Neural cell (in vitro differentiated cells): Measurements from ENCODE around the gene COMT. TPM values are rescaled to one million over a fixed set of nuclear protein-coding genes. Genes with fewer than 3 reads are reported as not detected.

Experiments used
- H2AFZ ChIP-seq: fragments of 200-600, 300-800 bp; sonication (generic), shearing (Covaris generic); 2 replicates; pipeline ENCODE4 v1.6.0; 2014; ENCODE audit warnings: low read depth, mild to moderate bottlenecking, antibody characterized with exemption, low read length, moderate library complexity
- H3F3A ChIP-seq: fragments of 200-600 bp; shearing (Covaris generic); 2 replicates; pipeline ENCODE4 v1.6.1; 2016; ENCODE audit warnings: mild to moderate bottlenecking, moderate library complexity, mixed read lengths, antibody characterized with exemption, low read length; ENCODE audit not compliant: insufficient read depth, poor library complexity, severe bottlenecking
- H3K27ac ChIP-seq: fragments of 200-600, 300-800 bp; sonication (generic), shearing (Covaris generic); 2 replicates; pipeline ENCODE4 v1.5.1; 2014; ENCODE audit warnings: mild to moderate bottlenecking, low read length, moderate library complexity
- H3K27me3 ChIP-seq: fragments of 300-800, 200-600 bp; sonication (generic), shearing (Covaris generic); 2 replicates; pipeline ENCODE4 v1.6.0; 2014; ENCODE audit warnings: mild to moderate bottlenecking, low read depth, low read length, moderate library complexity; ENCODE audit not compliant: insufficient read depth
- H3K36me3 ChIP-seq: fragments of 300-800, 200-600 bp; sonication (generic), shearing (Covaris generic); 2 replicates; pipeline ENCODE4 v1.5.1; 2014; ENCODE audit warnings: mild to moderate bottlenecking, antibody characterized with exemption, low read length, moderate library complexity; ENCODE audit not compliant: insufficient read depth
- H3K4me2 ChIP-seq: fragments of 300-800, 200-600 bp; sonication (generic), shearing (Covaris generic); 2 replicates; pipeline ENCODE4 v1.6.0; 2014; ENCODE audit warnings: mild to moderate bottlenecking, low read length
- H3K4me3 ChIP-seq: fragments of 300-800, 200-600 bp; sonication (generic), shearing (Covaris generic); 2 replicates; pipeline ENCODE4 v1.5.1; 2014; ENCODE audit warnings: mild to moderate bottlenecking, low read length, moderate library complexity
- H3K79me2 ChIP-seq: fragments of 200-600 bp; shearing (Covaris generic); replicated peaks from 2 replicates; pipeline ENCODE4 v1.6.0; 2014; ENCODE audit warnings: mild to moderate bottlenecking, low read length, moderate library complexity; ENCODE audit not compliant: insufficient read depth
- H3K9ac ChIP-seq: fragments of 300-800, 200-600 bp; sonication (generic), shearing (Covaris generic); 2 replicates; pipeline ENCODE4 v1.6.1; 2016; ENCODE audit warnings: mild to moderate bottlenecking, low read length, mixed read lengths
- H3K9me2 ChIP-seq: fragments of 200-600 bp; shearing (Covaris generic); 2 replicates; pipeline ENCODE4 v1.6.1; 2016; ENCODE audit warnings: mild to moderate bottlenecking, low read length, mixed read lengths; ENCODE audit not compliant: insufficient read depth
- H3K9me3 ChIP-seq: fragments of 200-600, 300-800 bp; sonication (generic), shearing (Covaris generic); 2 replicates; pipeline ENCODE4 v1.6.1; 2016; ENCODE audit warnings: mild to moderate bottlenecking, mixed run types, low read length, moderate library complexity, mixed read lengths
- H4K20me1 ChIP-seq: fragments of 200-600 bp; shearing (Covaris generic); 2 replicates; pipeline ENCODE4 v1.6.1; 2016; ENCODE audit warnings: mild to moderate bottlenecking, mixed run types; ENCODE audit not compliant: insufficient read depth
- CTCF ChIP-seq: fragments of 450-650 bp; IDR thresholded peaks from 2 replicates; pipeline ENCODE4 v1.5.1; 2014; ENCODE audit warnings: antibody characterized with exemption, mild to moderate bottlenecking, moderate library complexity; ENCODE audit not compliant: poor library complexity, severe bottlenecking
- EP300 ChIP-seq: fragments of 450-650 bp; conservative IDR thresholded peaks from 2 replicates; pipeline ENCODE4 v1.6.1; 2014; ENCODE audit warnings: antibody characterized with exemption, mild to moderate bottlenecking, moderate library complexity; ENCODE audit not compliant: poor library complexity, severe bottlenecking
- EZH2 ChIP-seq: fragments of 200-600, 300-800 bp; shearing (Covaris generic), sonication (generic); IDR thresholded peaks from 2 replicates; pipeline ENCODE4 v1.6.1; 2014; ENCODE audit warnings: antibody characterized with exemption, low read length, borderline replicate concordance, mild to moderate bottlenecking; ENCODE audit not compliant: insufficient read depth, poor library complexity, severe bottlenecking
- MXI1 ChIP-seq: fragments of 450-650 bp; conservative IDR thresholded peaks from 2 replicates; pipeline ENCODE4 v1.6.1; 2014; ENCODE audit warnings: antibody characterized with exemption, mild to moderate bottlenecking; ENCODE audit not compliant: poor library complexity, severe bottlenecking
- POLR2AphosphoS5 ChIP-seq: IDR thresholded peaks from 2 replicates; pipeline ENCODE4 v1.6.1; 2012
- RAD21 ChIP-seq: fragments of 450-650 bp; conservative IDR thresholded peaks from 2 replicates; pipeline ENCODE4 v1.6.1; 2014; ENCODE audit warnings: antibody characterized with exemption, mild to moderate bottlenecking, moderate library complexity
- SMC3 ChIP-seq: fragments of 450-650 bp; conservative IDR thresholded peaks from 2 replicates; pipeline ENCODE4 v1.6.1; 2014; ENCODE audit warnings: antibody characterized with exemption, mild to moderate bottlenecking, moderate library complexity; ENCODE audit not compliant: poor library complexity
- TAF1 ChIP-seq: IDR thresholded peaks from 2 replicates; pipeline ENCODE4 v1.6.1; 2012; ENCODE audit warnings: low read depth
- polyA plus RNA-seq: library from polyadenylated mRNA; depleted of rRNA; stranded (reverse); fragments of >200 nt; gene quantifications from 2 replicates; pipeline ENCODE4 v1.2.3, GENCODE V29; 2014
- TF ChIP-seq, protein P1 (sequence below): IDR thresholded peaks from 2 replicates; pipeline ENCODE4 v1.6.1; 2012; ENCODE audit warnings: borderline replicate concordance

The COMT gene
- polyA plus RNA-seq, 1 donor from 2014 or later = 14.2 TPM

- H3K4me2 ChIP-seq = no peak overlapping the region
- H3K9ac ChIP-seq = no peak overlapping the region
- H3K9me3 ChIP-seq = no peaks in the 10 kb centered on the region
Observed at GRCh38 chr22:19974935-19975706, 33.5 kb downstream of the COMT start.

GRCh38 chr22:19975707-19976035 lies 34.1 kb downstream of the COMT start:
- Histone ChIP-seq H4K20me1 (no peaks in the 10 kb centered on the region), H3K79me2 (no peaks in the 10 kb centered on the region), H3F3A (no peaks in the 10 kb centered on the region), H3K9ac (no peak overlapping the region), H3K36me3 (peaks cover 8% of the 10 kb centered on the region), H2AFZ (no peak overlapping the region), H3K27me3 (no peaks in the 10 kb centered on the region), H3K4me3 (no peak overlapping the region), H3K9me2 (no peaks in the 10 kb centered on the region), H3K9me3 (no peaks in the 10 kb centered on the region), H3K4me2 (no peak overlapping the region), H3K27ac (no peak overlapping the region)
- TF ChIP-seq EZH2 = no peak
- TF ChIP-seq TAF1 = no peak
- TF ChIP-seq EP300 = no peak
- TF ChIP-seq MXI1 = no peak
- no peak for TF ChIP-seq CTCF
- TF ChIP-seq SMC3 = no peak
- no peak for TF ChIP-seq RAD21
- no peak for TF ChIP-seq POLR2AphosphoS5

More at GRCh38 chr22:19974935-19975706, 33.5 kb downstream of the COMT start:
- no peak for TF ChIP-seq TAF1
- TF ChIP-seq POLR2AphosphoS5 = no peak
- TF ChIP-seq, protein P1, sequence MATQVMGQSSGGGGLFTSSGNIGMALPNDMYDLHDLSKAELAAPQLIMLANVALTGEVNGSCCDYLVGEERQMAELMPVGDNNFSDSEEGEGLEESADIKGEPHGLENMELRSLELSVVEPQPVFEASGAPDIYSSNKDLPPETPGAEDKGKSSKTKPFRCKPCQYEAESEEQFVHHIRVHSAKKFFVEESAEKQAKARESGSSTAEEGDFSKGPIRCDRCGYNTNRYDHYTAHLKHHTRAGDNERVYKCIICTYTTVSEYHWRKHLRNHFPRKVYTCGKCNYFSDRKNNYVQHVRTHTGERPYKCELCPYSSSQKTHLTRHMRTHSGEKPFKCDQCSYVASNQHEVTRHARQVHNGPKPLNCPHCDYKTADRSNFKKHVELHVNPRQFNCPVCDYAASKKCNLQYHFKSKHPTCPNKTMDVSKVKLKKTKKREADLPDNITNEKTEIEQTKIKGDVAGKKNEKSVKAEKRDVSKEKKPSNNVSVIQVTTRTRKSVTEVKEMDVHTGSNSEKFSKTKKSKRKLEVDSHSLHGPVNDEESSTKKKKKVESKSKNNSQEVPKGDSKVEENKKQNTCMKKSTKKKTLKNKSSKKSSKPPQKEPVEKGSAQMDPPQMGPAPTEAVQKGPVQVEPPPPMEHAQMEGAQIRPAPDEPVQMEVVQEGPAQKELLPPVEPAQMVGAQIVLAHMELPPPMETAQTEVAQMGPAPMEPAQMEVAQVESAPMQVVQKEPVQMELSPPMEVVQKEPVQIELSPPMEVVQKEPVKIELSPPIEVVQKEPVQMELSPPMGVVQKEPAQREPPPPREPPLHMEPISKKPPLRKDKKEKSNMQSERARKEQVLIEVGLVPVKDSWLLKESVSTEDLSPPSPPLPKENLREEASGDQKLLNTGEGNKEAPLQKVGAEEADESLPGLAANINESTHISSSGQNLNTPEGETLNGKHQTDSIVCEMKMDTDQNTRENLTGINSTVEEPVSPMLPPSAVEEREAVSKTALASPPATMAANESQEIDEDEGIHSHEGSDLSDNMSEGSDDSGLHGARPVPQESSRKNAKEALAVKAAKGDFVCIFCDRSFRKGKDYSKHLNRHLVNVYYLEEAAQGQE = no peak
- no peak for TF ChIP-seq MXI1
- TF ChIP-seq EP300 = no peak
- no peak for TF ChIP-seq RAD21
- TF ChIP-seq SMC3 = no peak
- no peak for TF ChIP-seq EZH2
- no peak for TF ChIP-seq CTCF
- no peaks in the 10 kb centered on the region for H3K9me2 ChIP-seq
- no peaks in the 10 kb centered on the region for H3F3A ChIP-seq
- no peaks in the 10 kb centered on the region for H3K79me2 ChIP-seq
- H3K4me3 ChIP-seq = no peak overlapping the region
- no peaks in the 10 kb centered on the region for H3K27me3 ChIP-seq
- no peak overlapping the region for H3K27ac ChIP-seq
- H4K20me1 ChIP-seq = no peaks in the 10 kb centered on the region
- H2AFZ ChIP-seq = no peak overlapping the region
- peaks cover 11% of the 10 kb centered on the region for H3K36me3 ChIP-seq
